Measurements from ENCODE around the gene MUC5B.
"Not testable (repeated sequence)": the region's sequence is repeated elsewhere in the genome, so short reads cannot be mapped to it uniquely, and the experiment has no call there.

MUC5B gene

DNA sequence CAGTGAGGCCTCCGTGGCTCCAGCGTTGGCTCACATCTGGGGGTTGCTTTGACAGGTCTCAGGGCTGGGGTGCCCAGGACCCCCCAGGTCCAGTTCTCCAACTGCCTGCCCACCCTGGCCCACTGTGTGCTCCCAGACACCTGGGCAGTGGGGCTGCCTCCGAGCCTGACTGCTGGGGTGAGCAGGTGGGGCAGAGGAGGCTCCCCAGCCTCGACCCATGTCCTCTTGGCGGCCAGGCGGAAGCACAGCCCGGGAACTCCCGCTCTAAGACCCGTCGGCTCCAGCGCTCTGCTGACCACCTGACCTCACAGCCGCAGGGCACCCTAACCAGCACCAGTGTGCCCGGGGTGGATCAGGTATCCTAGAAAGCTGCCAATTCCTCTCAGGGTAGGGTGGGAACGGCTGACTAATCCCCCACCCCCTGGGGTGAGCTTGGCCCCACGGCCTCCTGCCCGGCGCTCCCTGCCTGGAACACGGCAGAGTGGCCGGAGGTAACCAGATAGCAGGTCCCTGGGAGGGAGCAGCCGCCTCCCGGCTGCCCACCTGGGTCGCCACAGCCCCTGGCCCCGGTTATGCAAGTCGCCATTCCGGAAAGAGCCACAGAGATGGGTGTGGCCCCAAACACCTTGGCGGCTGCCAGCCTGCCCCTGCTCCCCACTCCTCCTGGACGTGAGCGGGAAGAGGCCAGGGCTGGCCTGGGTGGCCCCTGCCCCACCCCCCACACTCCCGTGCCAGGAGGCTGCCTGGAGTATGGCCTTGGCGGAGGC lies 19.2 kb upstream of the MUC5B start:
- DNase-seq (ENCODE audit: low spot score), result no peak

DNA sequence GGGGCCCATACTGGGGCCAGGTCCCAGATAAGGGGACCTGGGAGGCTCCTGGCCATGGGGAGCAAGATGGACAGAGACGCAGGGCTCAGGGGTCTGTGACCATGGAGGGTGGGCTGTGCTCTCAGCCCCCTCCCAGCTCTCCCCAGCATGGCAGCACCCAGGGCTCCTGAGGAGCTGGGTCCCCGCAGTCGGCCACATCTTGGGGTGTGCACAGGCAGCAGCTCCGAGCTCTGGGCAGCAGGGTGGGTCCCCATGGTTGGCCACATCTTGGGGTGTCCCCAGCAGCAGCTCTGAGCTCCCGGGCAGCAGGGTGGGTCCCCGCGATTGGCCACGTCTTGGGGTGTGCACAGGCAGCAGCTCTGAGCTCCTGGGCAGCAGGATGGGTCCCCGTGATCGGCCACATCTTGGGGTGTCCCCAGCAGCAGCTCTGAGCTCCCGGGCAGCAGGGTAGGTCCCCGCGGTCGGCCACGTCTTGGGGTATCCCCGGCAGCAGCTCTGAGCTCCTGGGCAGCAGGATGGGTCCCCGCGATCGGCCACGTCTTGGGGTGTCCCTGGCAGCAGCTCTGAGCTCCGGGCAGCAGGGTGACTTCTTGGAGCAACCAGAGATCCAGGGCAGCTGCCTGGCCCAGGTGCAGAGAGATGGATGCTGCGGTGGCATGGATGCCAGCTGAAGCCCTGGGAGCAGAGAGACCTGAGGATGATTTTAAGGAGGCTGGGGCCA lies 18.3 kb upstream of the MUC5B start:
- no peak for DNase-seq (ENCODE audit: low spot score)

DNA sequence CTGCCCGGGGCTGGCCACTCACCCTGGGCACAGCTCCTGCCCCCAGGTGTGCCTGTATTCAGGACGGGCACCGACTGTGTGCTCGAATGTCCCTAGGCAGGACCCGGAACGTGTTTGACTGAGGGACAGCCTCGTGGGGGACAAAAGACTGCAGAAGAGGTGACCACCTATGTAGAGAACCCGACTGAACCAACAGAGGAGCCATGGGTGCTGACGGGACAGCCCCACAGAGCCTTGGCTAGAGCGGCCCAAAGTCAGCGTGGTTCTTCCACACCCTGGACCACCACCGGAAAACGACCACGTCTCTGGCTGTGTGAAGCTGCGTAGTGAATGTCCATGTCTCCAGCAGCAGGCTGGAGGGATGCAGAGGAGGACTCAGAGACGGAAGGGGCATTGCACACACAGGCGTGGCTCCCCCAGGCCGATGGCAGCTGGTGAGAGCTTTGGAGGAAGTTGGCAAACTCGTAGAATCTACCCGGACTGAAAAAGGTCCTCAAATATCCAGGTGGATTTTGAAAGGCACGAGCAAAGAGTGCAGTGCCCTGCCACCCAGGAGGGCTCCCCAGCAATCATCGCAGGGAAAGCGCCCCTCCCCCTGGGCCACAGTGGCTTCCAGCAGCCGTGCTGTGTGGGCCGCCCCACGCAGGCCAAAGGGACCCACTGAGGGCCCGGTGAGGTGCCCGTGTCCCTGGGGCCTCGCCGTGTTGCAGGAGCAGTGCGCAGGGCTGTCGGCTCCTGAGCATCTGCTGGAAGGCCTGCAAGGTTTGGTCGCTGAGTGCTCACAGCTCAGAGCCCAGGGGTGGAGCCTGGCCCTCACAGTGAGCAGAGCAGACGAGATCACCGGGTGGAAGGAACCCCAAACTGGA lies 17.5 kb upstream of the MUC5B start:
- DNase-seq (ENCODE audit: low spot score), result no peak

DNA sequence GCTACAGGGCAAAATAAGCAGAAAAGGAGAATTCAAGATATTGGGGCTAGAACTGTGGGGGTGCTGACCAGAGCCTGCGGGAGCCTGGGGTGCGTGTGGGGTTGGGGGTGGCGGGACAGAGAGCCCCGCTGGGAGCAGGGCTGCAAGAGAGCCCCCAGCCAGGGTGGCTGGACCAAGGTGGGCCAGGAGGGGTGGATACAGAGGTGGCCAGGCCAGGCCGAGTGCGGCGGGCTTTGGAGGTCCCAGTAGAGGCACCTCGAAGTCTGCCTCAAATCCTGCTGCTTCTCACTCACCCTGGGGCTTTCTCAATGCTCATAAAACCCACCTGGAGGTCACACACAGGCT lies 16.9 kb upstream of the MUC5B start:
- DNase-seq (ENCODE audit: low spot score), result no peak

DNA sequence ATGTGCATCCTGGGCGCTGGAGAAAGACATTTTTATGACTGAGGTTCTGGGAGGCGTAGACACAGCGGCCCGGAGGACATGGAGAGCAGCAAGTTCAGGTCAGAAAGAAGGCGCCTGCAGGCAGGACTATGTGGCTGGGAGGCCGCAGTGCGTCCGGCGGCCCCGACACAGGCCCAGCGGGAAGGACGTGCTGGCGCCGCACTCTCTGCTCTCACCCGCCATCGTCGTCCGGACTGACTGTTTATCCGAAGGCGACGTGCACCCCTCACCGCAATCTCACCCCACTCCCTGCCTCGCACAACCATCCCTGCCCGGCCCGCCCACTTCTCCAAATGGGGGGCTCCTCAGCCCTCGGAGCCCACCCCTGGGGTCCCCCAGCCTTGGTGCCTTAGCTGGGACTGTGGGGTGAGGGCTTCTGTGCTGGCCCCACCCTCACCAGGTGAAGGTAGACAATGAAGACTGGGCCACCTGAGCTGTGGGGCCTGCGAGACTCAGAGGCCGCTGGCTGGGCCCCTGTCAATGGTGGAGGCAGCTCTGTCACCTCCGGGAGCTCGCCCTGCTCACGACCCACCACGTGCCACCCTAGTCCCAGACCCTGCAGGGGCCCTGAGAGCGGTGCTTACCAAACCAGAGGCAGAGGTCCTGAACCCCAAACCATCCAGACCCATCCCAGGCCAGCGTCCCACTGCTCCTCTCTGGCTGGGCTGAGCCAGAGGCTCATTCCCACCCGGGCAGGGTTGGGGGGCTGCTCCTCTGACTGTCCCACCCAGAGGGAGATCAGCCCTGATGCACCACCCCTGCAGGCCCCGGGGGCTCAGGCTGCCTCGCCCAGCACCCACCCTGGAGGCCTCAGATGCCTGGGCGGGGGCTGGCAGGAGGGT lies 16.2 kb upstream of the MUC5B start:
- DNase-seq (ENCODE audit: low spot score), result no peak

DNA sequence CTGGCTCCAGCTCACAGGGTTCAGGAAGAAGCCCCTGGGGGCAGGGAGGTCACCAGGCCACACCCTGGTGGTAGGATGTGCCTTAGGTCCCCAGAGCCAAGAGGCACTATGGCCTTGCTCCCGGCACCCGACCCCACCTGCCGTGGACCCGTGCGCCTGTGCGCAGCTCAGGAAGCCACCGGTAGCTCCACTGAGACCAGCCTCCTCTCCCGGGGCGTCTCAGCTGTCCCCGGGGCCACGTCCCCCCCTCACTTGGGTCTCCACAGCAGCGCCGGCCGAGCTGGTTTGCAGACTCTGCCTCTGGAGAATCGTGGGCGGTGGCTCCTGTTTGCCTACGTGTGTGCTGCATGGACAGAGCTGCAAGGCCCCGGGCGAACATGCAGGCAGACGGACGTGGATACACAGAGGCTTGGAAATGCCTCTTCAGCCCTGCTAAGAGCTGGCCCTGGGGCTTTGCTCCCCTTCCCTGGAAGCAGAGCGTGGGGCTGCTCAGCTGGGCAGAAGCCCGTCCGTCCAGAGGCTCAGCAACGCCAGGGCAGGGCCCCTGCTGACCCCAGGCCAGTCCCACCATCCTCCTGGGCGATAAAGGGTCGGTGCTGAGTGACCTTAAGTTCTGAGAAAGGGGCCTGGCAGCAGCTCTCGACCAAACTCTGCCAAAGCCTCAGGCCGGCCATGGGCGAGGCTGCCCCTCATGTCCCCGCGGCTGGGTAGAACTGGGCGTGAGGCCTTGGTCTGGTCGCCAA lies 15.3 kb upstream of the MUC5B start:
- no peak for DNase-seq (ENCODE audit: low spot score)

DNA sequence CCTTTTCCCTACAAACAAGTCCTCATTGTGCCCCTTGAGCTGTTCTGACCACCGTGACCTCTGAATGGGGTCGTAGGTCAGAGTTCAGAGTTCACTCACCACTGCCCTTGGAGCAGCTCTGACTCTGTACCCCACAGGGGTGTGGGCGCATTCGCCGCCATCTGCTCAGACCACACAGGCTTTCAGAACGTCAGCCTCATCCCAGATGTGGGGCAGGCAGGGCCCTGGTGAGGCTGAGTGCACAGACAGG lies 14.8 kb upstream of the MUC5B start:
- DNase-seq (ENCODE audit: low spot score), result no peak

DNA sequence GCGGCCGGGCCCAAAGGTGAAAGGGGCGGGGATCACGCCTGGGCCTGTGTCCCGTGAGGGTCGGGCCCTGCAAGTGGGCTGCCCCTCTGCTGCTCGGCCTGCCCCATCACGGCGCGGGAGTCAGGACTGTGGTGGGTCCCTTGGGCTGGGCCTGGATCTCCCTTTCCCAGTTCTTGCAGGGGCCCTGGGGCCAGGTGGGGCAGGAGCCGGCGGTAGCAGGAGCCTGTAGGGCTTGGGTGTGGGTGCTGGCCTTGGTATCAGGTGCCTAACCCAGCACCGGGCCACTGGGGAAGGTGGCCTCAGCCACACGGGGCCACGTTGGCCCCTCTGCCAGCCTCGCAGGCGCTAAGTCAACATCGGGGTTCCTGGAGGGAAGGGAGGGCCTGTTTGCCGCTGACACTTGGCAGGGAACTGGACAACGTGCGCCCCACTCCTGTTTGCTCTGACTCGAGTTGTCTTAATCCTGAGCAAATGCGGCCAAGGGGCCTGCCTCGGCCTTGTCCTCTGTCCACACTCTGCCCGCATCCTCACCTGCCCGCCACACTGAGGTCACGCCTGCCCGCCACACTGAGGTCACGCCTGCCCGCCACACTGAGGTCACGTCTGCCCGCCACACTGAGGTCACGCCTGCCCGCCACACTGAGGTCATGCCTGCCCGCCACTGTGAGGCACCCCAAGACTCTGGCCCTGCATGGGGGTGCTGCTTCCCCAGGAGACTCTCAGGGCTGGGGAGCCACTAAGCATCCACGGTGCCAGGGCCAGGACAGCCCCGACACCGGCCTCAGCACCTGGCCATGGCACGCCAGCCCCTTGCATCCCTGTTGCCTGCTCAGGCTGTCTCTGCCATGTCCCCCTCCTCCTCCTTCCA lies 14.2 kb upstream of the MUC5B start:
- no peak for DNase-seq (ENCODE audit: low spot score)

DNA sequence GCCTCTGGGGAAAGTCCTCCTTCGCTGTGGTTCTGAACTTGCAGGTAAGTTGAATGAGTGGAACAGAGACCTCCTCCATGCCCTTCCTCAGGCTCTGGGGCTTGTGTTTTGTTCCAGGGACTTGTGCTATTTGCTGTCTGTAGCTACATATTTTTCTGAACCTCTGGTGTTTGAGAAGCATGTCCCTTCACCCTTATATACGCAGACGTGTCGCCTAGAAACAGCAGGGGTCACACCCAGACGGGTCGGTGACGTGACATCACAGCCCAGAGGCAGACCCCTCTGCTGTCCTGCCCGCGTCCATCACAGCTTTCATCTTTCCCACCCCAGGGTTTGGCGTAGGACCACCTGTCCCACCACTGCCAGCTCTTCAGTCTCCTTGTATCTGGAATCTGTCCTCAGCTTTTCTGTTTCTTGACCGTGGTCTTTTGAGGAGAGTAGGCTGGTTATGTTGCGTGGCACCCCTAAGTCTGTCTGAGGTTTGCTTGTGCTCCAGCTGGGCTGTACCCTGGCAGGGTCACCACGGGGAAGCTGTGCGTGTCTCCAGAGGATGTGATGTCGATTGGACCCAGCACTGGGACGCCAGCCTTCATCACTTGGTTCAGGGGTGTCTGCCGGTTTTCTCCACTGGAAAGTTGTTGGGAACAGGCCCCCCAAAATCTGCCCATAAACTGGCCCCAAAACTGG lies 13.4 kb upstream of the MUC5B start:
- DNase-seq (ENCODE audit: low spot score), result no peak

DNA sequence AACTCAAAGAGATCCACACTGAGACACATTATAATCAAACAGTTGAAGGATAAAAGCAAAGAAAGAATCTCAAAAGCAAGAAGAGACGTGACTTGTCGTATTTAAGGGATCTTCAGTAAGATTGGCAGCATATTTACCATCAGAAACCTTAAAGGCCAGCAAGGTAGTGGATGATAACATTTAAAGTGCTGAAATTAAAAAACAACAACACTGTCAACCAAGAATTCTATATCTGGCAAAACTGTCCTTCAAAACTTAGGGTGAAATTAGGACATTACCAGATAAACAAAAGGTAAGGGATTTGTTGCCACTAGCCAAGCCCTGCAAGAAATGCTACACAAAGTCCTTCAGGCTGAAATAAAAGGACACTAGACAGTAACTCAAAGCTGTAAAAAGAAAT lies 11.0 kb upstream of the MUC5B start:
- no peak for DNase-seq (ENCODE audit: low spot score)

DNA sequence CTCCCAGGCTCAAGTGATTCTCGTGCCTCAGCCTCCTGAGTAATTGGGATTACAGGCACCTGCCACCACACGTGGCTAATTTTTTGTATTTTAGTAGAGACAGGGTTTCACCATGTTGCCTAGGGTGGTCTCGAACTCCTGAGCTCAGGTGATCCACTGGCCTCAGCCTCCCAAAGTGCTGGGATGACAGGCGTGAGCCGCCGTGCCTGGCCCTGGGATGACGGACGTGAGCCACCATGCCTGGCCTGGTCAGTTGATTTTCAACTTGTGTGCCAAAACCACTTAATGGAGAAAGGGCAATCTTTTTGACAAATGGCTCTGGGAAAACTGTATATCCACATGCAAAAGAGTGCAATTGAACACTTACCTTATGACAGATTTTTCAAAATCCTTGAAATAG lies 7.0 kb upstream of the MUC5B start:
- not testable (repeated sequence) for DNase-seq (ENCODE audit: low spot score)

DNA sequence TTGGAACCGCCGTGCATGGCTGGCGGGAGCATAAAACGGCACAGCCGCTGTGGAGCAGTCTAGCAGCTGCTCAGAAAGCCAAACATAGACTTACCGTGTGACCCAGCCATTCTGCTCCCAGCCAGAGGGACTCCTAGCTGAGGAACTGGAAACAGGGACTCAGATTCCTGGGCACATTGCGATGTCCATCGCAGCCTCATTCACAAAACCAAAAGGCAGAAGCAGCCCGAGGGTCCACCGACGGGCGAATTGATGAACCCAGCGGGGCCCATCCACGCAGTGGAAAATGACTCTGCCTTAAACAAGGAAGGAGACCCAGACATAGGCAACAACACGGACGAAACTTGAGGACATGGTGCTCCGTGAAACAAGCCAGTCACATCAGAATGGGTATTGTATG lies 5.7 kb upstream of the MUC5B start:
- no peak for DNase-seq (ENCODE audit: low spot score)

DNA sequence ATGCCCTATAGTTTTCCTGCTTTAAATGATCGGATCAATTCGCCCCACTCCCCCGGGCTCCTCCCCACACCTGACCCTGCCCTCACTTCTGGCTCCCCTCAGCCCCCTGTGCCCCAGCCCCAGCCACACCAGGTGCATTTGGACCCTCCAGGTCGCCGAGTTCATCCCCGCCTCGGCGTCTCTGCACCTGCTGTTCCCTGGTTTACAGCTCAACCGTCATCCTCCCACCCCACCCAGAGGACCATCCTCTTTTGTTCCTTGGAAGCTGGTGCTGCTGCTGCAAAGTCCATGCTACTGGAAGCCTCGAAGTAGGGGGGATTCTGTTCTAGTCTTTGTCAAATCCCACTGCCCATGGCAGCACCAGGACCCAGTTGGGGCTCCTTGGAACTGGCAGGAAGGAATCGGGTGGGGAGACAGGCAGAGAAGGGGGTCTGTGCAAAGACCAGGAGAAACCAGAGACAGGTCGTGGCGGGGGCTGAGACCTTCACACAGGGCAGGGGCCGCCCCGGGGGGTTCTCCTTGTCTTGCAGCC lies 4.5 kb upstream of the MUC5B start:
- DNase-seq (ENCODE audit: low spot score), result no peak

DNA sequence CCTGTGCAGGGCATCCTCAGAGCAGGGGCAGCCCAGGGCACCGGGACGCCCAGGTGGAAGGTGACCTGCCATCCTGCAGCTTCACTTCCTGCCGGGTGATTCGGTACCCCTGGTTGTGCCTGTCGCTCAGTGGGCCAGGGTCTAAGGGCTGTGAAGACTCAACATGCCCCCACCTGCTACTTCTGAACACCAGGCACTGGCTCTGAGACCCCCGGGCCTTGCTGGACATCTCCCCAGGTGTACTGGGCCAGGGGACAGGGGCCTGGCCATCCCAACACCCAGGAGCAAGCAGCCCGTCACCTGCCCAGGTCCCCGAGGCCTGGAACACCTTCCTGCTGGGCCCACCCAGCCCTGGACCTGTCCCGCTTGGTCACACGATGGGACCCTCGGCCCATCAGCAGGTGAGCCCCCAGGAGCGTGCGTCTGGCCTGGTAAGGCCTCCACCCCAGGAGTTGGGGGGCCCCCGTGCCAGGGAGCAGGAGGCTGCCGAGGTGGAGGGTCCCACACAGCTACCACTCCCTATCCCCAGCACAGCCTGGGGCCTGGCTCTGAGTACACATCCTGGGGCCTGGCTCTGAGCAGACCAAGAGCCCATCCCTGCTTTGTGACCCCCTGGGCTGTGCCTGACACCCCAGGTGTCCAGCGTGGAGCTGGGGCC lies 3.9 kb upstream of the MUC5B start:
- no peak for DNase-seq (ENCODE audit: low spot score)

DNA sequence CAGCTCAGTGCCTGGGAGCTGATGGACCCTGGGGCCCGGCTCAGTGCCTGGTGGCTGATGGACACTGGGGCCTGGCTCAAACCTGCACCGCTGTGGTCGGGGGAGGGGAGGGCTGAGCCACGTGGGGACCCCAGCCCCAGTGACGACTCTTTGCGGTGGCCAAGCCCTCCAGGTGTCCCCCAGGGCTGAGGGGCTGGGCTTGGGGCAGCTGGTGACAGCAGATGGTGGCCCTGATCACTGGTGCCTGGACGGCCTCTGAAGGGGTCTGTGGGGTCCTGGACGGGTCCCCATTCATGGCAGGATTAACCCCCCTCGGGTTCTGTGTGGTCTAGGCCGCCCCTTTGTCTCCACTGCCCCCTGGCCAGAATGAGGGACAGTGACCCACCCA lies 3.4 kb upstream of the MUC5B start:
- DNase-seq (ENCODE audit: low spot score), result no peak

DNA sequence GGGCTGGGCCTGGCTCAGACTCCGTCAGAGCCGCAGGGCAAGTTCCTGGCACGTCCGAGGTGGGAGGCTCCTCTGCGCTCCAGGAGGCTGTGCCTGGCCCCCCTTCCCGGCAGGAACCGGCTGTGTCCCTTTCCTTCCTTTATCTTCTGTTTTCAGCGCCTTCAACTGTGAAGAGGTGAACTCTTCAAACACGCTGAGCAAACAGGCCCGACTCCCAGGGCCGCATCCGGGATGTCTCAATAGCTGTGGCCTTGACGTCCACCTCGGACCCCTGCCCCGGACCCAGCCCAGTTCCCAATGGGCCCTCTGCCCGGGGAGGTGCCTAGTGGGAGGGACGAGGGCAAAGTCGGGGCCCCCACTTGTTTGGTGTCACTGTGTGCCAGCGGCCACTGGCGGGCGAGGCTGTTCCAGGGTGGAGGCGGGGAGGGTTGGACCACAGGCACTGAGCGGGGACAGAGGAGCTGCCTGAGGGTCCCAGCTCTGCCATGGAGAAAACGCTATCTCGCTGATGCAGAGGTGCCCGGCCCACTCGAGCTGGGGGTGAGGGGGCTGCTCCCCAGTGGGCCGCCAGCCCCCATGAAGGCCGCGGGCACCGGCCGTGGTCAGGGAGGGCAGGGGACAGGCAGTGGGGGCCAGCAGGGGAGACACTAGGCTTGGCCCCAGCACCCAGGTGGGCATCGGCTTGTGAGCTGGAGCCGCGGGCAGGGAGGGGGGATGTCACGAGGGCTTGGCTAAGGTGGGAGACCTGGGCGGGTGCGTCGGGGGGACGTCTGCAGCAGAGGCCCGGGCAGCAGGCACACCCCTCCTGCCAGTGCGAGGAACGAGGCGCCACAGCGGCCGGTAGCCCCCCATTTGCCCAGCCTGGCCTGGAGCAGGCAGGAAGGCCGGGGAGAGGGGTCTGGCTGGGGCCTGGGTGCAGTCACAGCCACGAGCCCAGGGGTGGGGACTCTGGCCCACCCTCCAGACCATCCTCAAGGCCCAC lies 2.7 kb upstream of the MUC5B start:
- DNase-seq (ENCODE audit: low spot score), result no peak

DNA sequence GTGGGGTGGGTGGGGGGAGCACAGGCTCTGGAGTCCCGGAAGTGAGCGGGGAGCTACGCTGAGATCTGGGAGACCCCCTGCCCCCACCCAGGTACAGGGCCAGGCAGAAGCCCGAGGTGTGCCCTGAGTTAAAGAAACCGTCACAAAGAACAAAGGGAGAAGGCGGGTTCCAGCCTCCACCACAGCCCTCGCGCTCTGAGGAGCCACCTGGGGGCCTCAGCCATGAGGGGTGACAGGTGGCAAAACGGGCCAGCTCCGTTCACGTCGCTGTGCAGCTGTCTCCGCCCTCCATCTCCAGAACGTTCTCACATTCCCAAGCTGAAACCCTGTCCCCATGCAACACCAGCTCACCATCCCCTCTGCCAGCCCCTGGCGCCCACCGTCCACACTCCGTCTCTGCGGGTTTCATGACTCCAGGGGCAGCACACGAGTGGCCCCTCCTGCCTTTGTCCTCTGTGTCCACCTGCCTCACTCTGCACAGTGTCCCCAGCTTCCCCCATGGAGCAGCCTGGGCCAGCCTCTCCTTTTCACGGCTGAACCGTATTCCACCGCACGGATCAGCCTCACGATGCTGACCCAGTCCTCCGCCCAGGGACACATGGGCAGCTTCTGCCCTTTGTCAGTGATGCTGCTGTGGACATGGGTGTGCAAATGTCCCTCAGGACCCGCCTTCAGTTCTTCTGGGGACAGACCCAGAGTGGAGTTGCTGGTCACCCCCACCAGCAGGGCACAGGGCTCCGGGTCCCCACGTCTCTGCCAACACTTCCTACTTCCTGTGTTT lies 1.7 kb upstream of the MUC5B start:
- no peak for DNase-seq (ENCODE audit: low spot score)
